K562 (cell line): ENCODE data around the gene HOXB4. TPM values are rescaled to one million over a fixed set of nuclear protein-coding genes. Genes with fewer than 3 reads are reported as not detected.

Source experiments
- COPS2 ChIP-seq: fragments of 450-650 bp; conservative IDR thresholded peaks from 2 replicates; pipeline ENCODE4 v1.6.1; 2016; ENCODE audit warnings: mild to moderate bottlenecking, moderate library complexity
- DPF2 ChIP-seq: fragments of 450-650 bp; IDR thresholded peaks from 2 replicates; pipeline ENCODE4 v1.6.1; 2016
- ERF ChIP-seq: fragments of 450-650 bp; formaldehyde crosslinking; IDR thresholded peaks from 2 replicates; pipeline ENCODE4 v1.4.0; 2020; ENCODE audit warnings: mild to moderate bottlenecking, mixed read lengths
- HDAC8 ChIP-seq: fragments of 450-650 bp; IDR thresholded peaks from 2 replicates; pipeline ENCODE4 v1.6.1; 2016; ENCODE audit warnings: mild to moderate bottlenecking, missing genetic modification characterization, moderate library complexity, missing compliant biosample characterization
- HNRNPLL ChIP-seq: fragments of 200-400 bp; formaldehyde crosslinking; IDR thresholded peaks from 2 replicates; pipeline ENCODE4 v1.6.1; 2017; ENCODE audit warnings: low read length, low read depth, mild to moderate bottlenecking; ENCODE audit not compliant: poor library complexity, severe bottlenecking
- KDM1A ChIP-seq, 2 experiments: fragments of 450-650 bp; IDR thresholded peaks; 2 replicates each; pipeline ENCODE4 v1.6.1; 2016; ENCODE audit warnings: mild to moderate bottlenecking in 2 of 2
- NFE2 ChIP-seq: IDR thresholded peaks from 2 replicates; pipeline ENCODE4 v1.6.1; 2014; ENCODE audit warnings: antibody characterized with exemption, low read depth
- SRSF1 ChIP-seq: fragments of 200-400 bp; formaldehyde crosslinking; IDR thresholded peaks from 2 replicates; pipeline ENCODE4 v1.6.1; 2017; ENCODE audit warnings: mild to moderate bottlenecking, low read depth, low read length, moderate library complexity
- TFAM ChIP-seq: fragments of 250-450 bp; sonication (Bioruptor Pico); conservative IDR thresholded peaks from 2 replicates; pipeline ENCODE4 v1.5.0; 2021; ENCODE audit warnings: mild to moderate bottlenecking, moderate library complexity
- ZNF165 ChIP-seq: fragments of 250-450 bp; sonication (Bioruptor Pico); IDR thresholded peaks from 2 replicates; pipeline ENCODE4 v1.4.0; 2020; ENCODE audit warnings: borderline replicate concordance
- ZNF589 ChIP-seq: fragments of 200-800 bp; sonication (Bioruptor generic); IDR thresholded peaks from 2 replicates; pipeline ENCODE4 v1.6.1; 2016; ENCODE audit warnings: low read depth, missing genetic modification characterization, missing compliant biosample characterization
- ZNF77 ChIP-seq: fragments of 250-450 bp; sonication (Bioruptor Pico); IDR thresholded peaks from 2 replicates; pipeline ENCODE4 v1.5.0; 2020
- ZNF79 ChIP-seq: fragments of 250-450 bp; sonication (Bioruptor Pico); IDR thresholded peaks from 2 replicates; pipeline ENCODE4 v1.4.0; 2020; ENCODE audit warnings: low read depth, mild to moderate bottlenecking, moderate library complexity
- polyA plus RNA-seq, 8 experiments: library from polyadenylated mRNA; depleted of rRNA in 4 of 8; stranded (reverse) in 5 of 8; unstranded in 3 of 8; fragments of >200 nt; fragmentation: Nextera tagmentation in 2 of 8; fragmentation: Illumina TruSeq in 1 of 8; extraction: Ambion mirVana in 2 of 8; extraction: Trizol in 1 of 8; gene quantifications; 2 replicates each; pipeline versions ENCODE4 v1.2.1 to v1.2.3, GENCODE V29; 2011 to 2014; ENCODE audit warnings: inconsistent platforms in 1 of 8, missing spikeins in 1 of 8
- total RNA-seq, 7 experiments: library from RNA; depleted of rRNA in 6 of 7; stranded (reverse); fragments of >200 nt in 6 of 7; fragmentation: Illumina TruSeq in 2 of 7; extraction: Trizol in 2 of 7; gene quantifications; 2 replicates each; pipeline versions ENCODE4 v1.2.1 to v1.2.3, GENCODE V29; 2011 to 2021; ENCODE audit warnings: low replicate concordance in 1 of 7
- TF ChIP-seq, protein P1 (sequence below): fragments of 450-650 bp; IDR thresholded peaks from 2 replicates; pipeline ENCODE4 v1.6.1; 2017; ENCODE audit warnings: antibody characterized with exemption, mild to moderate bottlenecking

HOXB4 gene
- total and polyA plus RNA-seq, 9 of the 15 experiments (the other 6 are each of a cell fraction or from before 2014, with no cell fraction given): 1.6 to 34.9 (median 14.9) TPM

DNA sequence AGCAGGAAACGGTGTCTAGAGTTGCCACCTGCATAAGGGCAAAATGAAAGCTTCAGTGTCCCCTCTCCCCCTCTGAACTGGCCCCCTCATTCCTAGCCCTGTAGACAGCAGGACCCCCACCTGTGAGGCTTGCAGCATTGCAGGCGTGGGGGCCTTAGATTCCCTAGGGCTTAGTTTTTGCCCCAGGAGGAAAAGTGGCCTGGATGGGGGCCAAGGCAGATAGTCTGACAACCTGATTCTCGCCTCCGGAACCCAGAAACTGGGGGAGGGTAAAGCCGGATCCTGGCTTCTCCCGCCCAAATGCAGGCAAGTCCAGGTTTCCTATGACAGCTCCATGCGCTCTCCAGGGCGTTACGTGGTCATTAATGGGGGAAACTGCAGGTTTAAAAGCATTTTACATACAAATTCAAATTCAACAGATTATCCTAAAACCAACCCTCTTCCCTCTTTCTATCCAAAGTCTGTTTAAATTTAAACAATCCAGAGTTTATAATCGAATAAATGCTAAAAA is 27.3 kb upstream of the HOXB4 start (continued):
- TF ChIP-seq, protein P1, sequence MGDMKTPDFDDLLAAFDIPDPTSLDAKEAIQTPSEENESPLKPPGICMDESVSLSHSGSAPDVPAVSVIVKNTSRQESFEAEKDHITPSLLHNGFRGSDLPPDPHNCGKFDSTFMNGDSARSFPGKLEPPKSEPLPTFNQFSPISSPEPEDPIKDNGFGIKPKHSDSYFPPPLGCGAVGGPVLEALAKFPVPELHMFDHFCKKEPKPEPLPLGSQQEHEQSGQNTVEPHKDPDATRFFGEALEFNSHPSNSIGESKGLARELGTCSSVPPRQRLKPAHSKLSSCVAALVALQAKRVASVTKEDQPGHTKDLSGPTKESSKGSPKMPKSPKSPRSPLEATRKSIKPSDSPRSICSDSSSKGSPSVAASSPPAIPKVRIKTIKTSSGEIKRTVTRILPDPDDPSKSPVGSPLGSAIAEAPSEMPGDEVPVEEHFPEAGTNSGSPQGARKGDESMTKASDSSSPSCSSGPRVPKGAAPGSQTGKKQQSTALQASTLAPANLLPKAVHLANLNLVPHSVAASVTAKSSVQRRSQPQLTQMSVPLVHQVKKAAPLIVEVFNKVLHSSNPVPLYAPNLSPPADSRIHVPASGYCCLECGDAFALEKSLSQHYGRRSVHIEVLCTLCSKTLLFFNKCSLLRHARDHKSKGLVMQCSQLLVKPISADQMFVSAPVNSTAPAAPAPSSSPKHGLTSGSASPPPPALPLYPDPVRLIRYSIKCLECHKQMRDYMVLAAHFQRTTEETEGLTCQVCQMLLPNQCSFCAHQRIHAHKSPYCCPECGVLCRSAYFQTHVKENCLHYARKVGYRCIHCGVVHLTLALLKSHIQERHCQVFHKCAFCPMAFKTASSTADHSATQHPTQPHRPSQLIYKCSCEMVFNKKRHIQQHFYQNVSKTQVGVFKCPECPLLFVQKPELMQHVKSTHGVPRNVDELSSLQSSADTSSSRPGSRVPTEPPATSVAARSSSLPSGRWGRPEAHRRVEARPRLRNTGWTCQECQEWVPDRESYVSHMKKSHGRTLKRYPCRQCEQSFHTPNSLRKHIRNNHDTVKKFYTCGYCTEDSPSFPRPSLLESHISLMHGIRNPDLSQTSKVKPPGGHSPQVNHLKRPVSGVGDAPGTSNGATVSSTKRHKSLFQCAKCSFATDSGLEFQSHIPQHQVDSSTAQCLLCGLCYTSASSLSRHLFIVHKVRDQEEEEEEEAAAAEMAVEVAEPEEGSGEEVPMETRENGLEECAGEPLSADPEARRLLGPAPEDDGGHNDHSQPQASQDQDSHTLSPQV: peak; percentile 23; the same call in 1 of the 2 replicates
- TF ChIP-seq TFAM (CRISPR knock-in tag) (no peak), ZNF589 (CRISPR knock-in tag) (peak; percentile 45; the same call in 1 of the 2 replicates), KDM1A (IDR thresholded peaks at IDR 0.05) (no peak), COPS2 (no peak), NFE2 (no peak), ZNF77 (CRISPR knock-in tag) (no peak), HNRNPLL (no peak), DPF2 (0 out of 2 replicates have a peak, but pooled peaks have one; percentile 16), ERF (no peak), HDAC8 (tag) (no peak), ZNF79 (no peak), SRSF1 (no peak), ZNF165 (CRISPR knock-in tag) (no peak)
- TF ChIP-seq, all 486 proteins: peak for 14
